WI38 (cell line): Measurements from ENCODE around the gene OPRL1.

ENCODE experiments used
- H3K4me3 ChIP-seq: 2 replicates; pipeline ENCODE4 v1.5.1; 2011; ENCODE audit warnings: low read depth, mild to moderate bottlenecking, control low read depth, low read length
- TF ChIP-seq, protein P1 (sequence below): IDR thresholded peaks from 2 replicates; pipeline ENCODE4 v1.5.1; 2012; ENCODE audit warnings: low read depth, mild to moderate bottlenecking, control low read depth, low read length

Gene OPRL1

DNA sequence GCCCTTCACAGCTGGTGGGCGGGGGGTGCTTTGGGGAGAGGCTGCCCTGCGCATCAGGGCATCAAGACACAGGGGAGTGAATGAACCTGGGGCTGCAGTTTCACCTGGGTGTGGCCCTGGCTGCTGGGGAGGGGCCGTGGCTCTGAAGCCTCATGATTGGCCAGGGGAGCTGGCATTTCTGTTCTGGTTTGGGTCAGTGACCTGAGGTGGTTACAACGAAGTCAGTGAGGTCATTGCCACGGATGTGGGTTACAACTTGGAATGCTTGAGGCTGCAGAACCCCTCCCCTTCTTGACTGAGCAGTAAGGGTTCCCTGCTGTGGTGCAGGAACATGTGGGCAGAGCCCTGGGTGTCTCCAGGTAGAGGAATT lies 13.9 kb upstream of the OPRL1 start:
- no peak overlapping the region for H3K4me3 ChIP-seq

DNA sequence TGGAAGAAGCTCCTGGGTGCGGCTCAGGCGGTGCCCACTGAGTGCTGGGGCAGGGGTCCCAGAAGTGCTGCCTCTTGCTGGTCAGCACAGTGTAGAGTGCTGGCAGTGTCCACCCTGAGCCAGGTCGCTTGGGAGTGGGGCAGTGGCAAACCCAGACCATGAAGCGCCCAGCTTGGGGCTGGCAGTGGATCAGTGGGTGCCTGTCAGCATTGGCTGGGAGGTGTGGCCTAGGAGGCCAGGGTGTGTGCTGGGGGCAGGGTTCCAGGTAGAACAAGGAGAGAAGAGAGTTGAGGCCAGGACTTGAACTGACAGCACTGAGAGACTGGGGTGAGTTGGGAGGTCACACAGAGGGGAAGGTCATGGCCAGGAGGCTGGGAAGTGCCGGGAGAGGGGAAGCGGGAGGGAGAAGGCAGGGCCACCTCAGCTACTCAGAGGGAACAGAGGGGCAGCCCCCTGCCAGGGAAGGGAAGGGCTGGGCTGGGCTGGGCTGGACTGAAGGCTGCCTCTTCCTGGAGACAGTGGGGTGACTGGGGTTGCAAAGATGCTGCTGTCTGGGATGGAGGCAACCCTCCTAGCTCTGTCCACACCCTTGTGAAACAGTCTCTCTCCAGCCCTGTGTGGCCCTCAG lies 12.8 kb upstream of the OPRL1 start:
- TF ChIP-seq, protein P1, sequence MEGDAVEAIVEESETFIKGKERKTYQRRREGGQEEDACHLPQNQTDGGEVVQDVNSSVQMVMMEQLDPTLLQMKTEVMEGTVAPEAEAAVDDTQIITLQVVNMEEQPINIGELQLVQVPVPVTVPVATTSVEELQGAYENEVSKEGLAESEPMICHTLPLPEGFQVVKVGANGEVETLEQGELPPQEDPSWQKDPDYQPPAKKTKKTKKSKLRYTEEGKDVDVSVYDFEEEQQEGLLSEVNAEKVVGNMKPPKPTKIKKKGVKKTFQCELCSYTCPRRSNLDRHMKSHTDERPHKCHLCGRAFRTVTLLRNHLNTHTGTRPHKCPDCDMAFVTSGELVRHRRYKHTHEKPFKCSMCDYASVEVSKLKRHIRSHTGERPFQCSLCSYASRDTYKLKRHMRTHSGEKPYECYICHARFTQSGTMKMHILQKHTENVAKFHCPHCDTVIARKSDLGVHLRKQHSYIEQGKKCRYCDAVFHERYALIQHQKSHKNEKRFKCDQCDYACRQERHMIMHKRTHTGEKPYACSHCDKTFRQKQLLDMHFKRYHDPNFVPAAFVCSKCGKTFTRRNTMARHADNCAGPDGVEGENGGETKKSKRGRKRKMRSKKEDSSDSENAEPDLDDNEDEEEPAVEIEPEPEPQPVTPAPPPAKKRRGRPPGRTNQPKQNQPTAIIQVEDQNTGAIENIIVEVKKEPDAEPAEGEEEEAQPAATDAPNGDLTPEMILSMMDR, result no peak
- no peak overlapping the region for H3K4me3 ChIP-seq

More for the DNA sequence above, 13.9 kb upstream of the OPRL1 start:
- TF ChIP-seq, protein P1, result no peak

DNA sequence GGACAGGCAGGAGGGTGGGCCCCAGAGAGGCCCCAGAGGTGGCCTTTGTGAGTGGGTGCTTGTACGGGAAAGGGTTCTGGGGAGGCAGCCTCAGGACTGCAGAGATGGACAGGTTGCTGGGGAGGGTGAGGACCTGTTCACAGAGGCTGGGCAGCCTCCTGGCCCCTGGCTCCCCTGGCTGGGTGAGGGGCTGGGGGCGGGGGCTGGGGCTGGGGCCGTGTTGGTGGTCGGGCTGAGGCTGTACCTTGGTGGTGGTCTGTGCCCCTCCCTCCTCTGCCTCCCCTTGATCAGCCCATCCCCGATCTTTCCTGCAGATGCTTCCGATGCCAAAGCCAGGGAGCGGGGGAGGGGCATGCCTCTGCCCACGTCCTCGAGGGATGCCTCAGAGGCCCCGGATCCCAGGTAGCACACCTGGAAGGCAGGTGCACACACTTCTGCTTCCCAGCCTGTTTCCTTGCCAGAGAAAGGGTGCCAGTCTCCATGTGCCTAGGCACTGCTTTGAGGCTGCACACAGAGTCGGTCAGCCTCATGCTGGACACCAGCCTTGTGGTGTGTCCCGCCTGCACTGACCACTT lies 12.1 kb upstream of the OPRL1 start:
- no peak overlapping the region for H3K4me3 ChIP-seq
- TF ChIP-seq, protein P1, result no peak

DNA sequence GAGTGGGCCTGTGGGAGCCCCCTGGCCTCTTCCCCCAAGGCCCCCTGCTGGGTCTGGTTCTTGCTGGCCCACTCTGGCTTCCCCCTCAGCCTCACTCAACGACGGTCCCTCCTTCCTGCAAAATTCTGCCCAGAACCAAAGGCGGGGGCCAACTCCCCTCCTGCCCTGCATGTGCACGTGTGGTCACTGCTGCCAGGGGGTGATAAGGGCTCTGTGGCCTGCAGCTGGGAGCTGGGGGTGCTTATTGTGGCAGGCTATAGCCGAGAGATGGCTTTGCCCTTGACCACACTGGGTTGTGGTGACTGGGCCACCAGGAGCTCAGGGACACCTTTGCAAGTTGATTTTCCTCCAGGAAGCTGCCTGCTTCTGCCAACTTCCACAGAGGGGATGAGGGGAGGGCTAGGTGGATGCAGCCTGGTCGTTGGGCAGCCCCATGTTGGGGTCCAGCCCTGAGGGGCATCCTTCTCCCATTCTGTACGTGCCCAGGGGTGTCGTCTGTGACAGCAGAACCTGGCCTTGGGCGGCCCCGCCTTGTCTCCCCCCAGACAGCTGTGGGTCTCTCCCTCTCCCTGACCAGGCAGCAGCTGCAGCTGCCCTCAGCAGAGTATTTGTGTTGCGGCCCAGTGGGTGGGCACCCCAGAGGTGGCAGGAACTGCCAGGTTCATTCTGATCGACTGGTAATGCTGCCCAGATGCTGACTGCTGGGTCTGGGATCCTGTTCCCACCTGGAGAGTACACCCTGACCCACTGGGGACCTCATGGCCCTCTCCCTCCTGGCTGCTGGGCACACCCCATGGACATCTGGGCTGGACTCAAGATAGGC lies 11.3 kb upstream of the OPRL1 start:
- TF ChIP-seq, protein P1, result no peak
- H3K4me3 ChIP-seq, result no peak overlapping the region

DNA sequence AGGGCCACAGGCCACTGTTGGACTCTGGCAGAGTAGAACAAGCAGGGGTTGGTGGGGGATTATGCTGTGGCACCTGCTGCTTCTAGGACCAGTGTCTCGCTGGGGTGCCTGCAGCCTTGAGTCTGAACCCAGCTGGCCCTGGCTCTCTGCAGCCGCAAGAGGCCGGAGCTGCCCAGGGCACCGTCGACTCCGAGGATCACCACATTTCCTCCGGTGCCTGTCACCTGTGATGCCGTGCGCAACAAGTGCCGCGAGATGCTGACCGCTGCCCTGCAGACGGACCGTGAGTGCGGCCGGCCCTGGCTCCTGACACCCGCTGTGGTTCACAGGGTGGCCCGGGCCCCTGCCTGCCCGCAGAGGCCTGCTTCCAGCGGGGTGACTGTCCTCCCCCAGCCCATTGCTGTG lies 10.7 kb upstream of the OPRL1 start:
- TF ChIP-seq, protein P1, result no peak
- H3K4me3 ChIP-seq, result no peak overlapping the region

DNA sequence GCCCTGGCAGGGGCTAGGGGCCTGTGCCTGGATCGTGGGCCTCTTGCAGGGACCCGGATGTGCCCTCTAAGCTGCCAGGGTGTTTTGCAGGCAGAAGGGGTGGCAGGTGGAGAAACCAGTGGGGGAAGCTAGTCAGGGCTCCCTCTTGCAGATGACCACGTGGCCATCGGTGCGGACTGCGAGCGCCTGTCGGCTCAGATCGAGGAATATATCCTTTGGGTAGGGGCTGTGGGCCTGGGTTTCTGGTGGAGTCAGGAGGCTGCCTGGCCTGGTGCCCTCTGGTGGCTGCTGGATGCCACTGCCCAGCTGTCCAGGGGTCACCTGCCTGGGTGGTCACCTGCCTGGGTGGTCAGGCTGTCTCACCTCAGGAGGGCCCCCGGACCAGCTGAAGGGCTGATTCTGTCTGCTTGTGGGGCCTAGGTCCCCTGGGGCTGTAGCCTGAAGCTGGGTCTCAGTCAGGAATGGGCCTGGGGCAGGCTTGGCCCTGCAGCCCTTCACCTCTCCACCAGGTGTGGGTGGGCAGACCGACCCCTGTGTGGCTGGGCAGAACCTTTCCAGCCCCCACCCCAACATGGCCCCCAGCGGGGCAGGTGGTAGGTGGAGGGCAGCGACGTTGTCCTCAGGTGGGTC lies 10.2 kb upstream of the OPRL1 start:
- H3K4me3 ChIP-seq, result no peak overlapping the region
- TF ChIP-seq, protein P1, result peak; percentile 83
